Gastroesophageal sphincter (tissue), 3 donors: ENCODE results near the gene CHD5.

Experiments used
- CTCF ChIP-seq, 4 experiments: fragments of 200-600 bp in 2 of 4; fragments of 450-650 bp in 2 of 4; sonication (generic) in 1 of 4; IDR thresholded peaks; one replicate each; pipeline ENCODE4 v1.5.1; 2017 to 2019; ENCODE audit warnings: antibody characterized with exemption in 4 of 4, mild to moderate bottlenecking in 2 of 4, moderate library complexity in 2 of 4
- POLR2AphosphoS5 ChIP-seq: sonication (generic); formaldehyde crosslinking; IDR thresholded peaks from one replicate; pipeline ENCODE4 v1.6.1; 2017; ENCODE audit warnings: antibody characterized with exemption

DNA sequence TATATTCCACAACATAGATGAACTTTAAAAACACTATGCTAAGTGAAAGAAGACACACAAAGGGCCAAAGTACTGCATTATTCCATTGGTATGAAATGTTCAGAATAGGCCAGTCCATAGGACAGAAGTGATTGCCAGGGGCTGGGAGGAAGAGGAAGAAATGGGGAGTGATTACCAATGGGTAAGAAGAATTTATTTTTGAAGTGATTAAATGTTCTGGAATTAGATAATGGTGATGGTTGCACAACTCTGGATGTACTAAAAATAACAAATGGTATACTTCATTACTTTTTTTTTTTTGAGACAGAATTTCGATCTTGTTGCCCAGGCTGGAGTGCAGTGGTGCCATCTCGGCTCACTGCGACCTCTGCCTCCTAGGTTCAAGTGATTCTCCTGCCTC is 61.7 kb downstream of the CHD5 start:
- TF ChIP-seq POLR2AphosphoS5 (no peak), CTCF (IDR thresholded peaks at IDR 0.05) (no peak)
